Neural cell (in vitro differentiated cells): Measurements from ENCODE around the gene LRRC10B. TPM values are rescaled to one million over a fixed set of nuclear protein-coding genes. Genes with fewer than 3 reads are reported as not detected.

Experiments used
- H2AFZ ChIP-seq: fragments of 200-600, 300-800 bp; sonication (generic), shearing (Covaris generic); 2 replicates; pipeline ENCODE4 v1.6.0; 2014; ENCODE audit warnings: low read depth, mild to moderate bottlenecking, antibody characterized with exemption, low read length, moderate library complexity
- H3F3A ChIP-seq: fragments of 200-600 bp; shearing (Covaris generic); 2 replicates; pipeline ENCODE4 v1.6.1; 2016; ENCODE audit warnings: mild to moderate bottlenecking, moderate library complexity, mixed read lengths, antibody characterized with exemption, low read length; ENCODE audit not compliant: insufficient read depth, poor library complexity, severe bottlenecking
- H3K27ac ChIP-seq: fragments of 200-600, 300-800 bp; sonication (generic), shearing (Covaris generic); 2 replicates; pipeline ENCODE4 v1.5.1; 2014; ENCODE audit warnings: mild to moderate bottlenecking, low read length, moderate library complexity
- H3K27me3 ChIP-seq: fragments of 300-800, 200-600 bp; sonication (generic), shearing (Covaris generic); 2 replicates; pipeline ENCODE4 v1.6.0; 2014; ENCODE audit warnings: mild to moderate bottlenecking, low read depth, low read length, moderate library complexity; ENCODE audit not compliant: insufficient read depth
- H3K36me3 ChIP-seq: fragments of 300-800, 200-600 bp; sonication (generic), shearing (Covaris generic); 2 replicates; pipeline ENCODE4 v1.5.1; 2014; ENCODE audit warnings: mild to moderate bottlenecking, antibody characterized with exemption, low read length, moderate library complexity; ENCODE audit not compliant: insufficient read depth
- H3K4me2 ChIP-seq: fragments of 300-800, 200-600 bp; sonication (generic), shearing (Covaris generic); 2 replicates; pipeline ENCODE4 v1.6.0; 2014; ENCODE audit warnings: mild to moderate bottlenecking, low read length
- H3K4me3 ChIP-seq: fragments of 300-800, 200-600 bp; sonication (generic), shearing (Covaris generic); 2 replicates; pipeline ENCODE4 v1.5.1; 2014; ENCODE audit warnings: mild to moderate bottlenecking, low read length, moderate library complexity
- H3K79me2 ChIP-seq: fragments of 200-600 bp; shearing (Covaris generic); replicated peaks from 2 replicates; pipeline ENCODE4 v1.6.0; 2014; ENCODE audit warnings: mild to moderate bottlenecking, low read length, moderate library complexity; ENCODE audit not compliant: insufficient read depth
- H3K9ac ChIP-seq: fragments of 300-800, 200-600 bp; sonication (generic), shearing (Covaris generic); 2 replicates; pipeline ENCODE4 v1.6.1; 2016; ENCODE audit warnings: mild to moderate bottlenecking, low read length, mixed read lengths
- H3K9me2 ChIP-seq: fragments of 200-600 bp; shearing (Covaris generic); 2 replicates; pipeline ENCODE4 v1.6.1; 2016; ENCODE audit warnings: mild to moderate bottlenecking, low read length, mixed read lengths; ENCODE audit not compliant: insufficient read depth
- H3K9me3 ChIP-seq: fragments of 200-600, 300-800 bp; sonication (generic), shearing (Covaris generic); 2 replicates; pipeline ENCODE4 v1.6.1; 2016; ENCODE audit warnings: mild to moderate bottlenecking, mixed run types, low read length, moderate library complexity, mixed read lengths
- H4K20me1 ChIP-seq: fragments of 200-600 bp; shearing (Covaris generic); 2 replicates; pipeline ENCODE4 v1.6.1; 2016; ENCODE audit warnings: mild to moderate bottlenecking, mixed run types; ENCODE audit not compliant: insufficient read depth
- EP300 ChIP-seq: fragments of 450-650 bp; conservative IDR thresholded peaks from 2 replicates; pipeline ENCODE4 v1.6.1; 2014; ENCODE audit warnings: antibody characterized with exemption, mild to moderate bottlenecking, moderate library complexity; ENCODE audit not compliant: poor library complexity, severe bottlenecking
- EZH2 ChIP-seq: fragments of 200-600, 300-800 bp; shearing (Covaris generic), sonication (generic); IDR thresholded peaks from 2 replicates; pipeline ENCODE4 v1.6.1; 2014; ENCODE audit warnings: antibody characterized with exemption, low read length, borderline replicate concordance, mild to moderate bottlenecking; ENCODE audit not compliant: insufficient read depth, poor library complexity, severe bottlenecking
- MXI1 ChIP-seq: fragments of 450-650 bp; conservative IDR thresholded peaks from 2 replicates; pipeline ENCODE4 v1.6.1; 2014; ENCODE audit warnings: antibody characterized with exemption, mild to moderate bottlenecking; ENCODE audit not compliant: poor library complexity, severe bottlenecking
- POLR2AphosphoS5 ChIP-seq: IDR thresholded peaks from 2 replicates; pipeline ENCODE4 v1.6.1; 2012
- RAD21 ChIP-seq: fragments of 450-650 bp; conservative IDR thresholded peaks from 2 replicates; pipeline ENCODE4 v1.6.1; 2014; ENCODE audit warnings: antibody characterized with exemption, mild to moderate bottlenecking, moderate library complexity
- SMC3 ChIP-seq: fragments of 450-650 bp; conservative IDR thresholded peaks from 2 replicates; pipeline ENCODE4 v1.6.1; 2014; ENCODE audit warnings: antibody characterized with exemption, mild to moderate bottlenecking, moderate library complexity; ENCODE audit not compliant: poor library complexity
- TAF1 ChIP-seq: IDR thresholded peaks from 2 replicates; pipeline ENCODE4 v1.6.1; 2012; ENCODE audit warnings: low read depth
- polyA plus RNA-seq: library from polyadenylated mRNA; depleted of rRNA; stranded (reverse); fragments of >200 nt; gene quantifications from 2 replicates; pipeline ENCODE4 v1.2.3, GENCODE V29; 2014
- TF ChIP-seq, protein P1 (sequence below): fragments of 450-650 bp; IDR thresholded peaks from 2 replicates; pipeline ENCODE4 v1.5.1; 2014; ENCODE audit warnings: antibody characterized with exemption, mild to moderate bottlenecking, moderate library complexity; ENCODE audit not compliant: poor library complexity, severe bottlenecking
- TF ChIP-seq, protein P2 (sequence below): IDR thresholded peaks from 2 replicates; pipeline ENCODE4 v1.6.1; 2012; ENCODE audit warnings: borderline replicate concordance

Gene LRRC10B
- polyA plus RNA-seq, 1 donor from 2014 or later, result 12.4 TPM

DNA sequence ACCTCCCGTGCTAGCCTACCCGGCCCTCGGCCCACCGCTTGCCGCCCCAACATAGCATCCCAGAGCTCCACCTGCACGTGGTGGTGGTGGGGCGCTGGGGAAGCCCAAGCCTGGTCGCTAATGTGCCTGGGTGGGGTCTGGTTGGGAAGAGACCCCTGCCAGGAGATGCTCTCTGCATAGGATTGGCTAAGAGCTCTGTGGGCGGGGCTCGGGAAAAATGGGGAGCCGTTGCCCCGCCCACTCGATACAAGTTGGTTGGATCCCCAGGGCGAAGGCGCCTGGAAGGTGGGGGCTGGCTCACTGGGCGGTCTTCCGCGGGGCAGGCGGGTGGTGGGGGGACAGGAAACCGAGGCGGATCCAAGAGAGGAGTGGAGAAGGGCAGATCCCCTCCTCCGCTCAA, 7.6 kb downstream of the LRRC10B start:
- no peak overlapping the region for H3K4me3 ChIP-seq
- no peaks in the 10 kb centered on the region for H3K27me3 ChIP-seq
- no peaks in the 10 kb centered on the region for H3F3A ChIP-seq
- no peaks in the 10 kb centered on the region for H4K20me1 ChIP-seq
- TF ChIP-seq, protein P1, sequence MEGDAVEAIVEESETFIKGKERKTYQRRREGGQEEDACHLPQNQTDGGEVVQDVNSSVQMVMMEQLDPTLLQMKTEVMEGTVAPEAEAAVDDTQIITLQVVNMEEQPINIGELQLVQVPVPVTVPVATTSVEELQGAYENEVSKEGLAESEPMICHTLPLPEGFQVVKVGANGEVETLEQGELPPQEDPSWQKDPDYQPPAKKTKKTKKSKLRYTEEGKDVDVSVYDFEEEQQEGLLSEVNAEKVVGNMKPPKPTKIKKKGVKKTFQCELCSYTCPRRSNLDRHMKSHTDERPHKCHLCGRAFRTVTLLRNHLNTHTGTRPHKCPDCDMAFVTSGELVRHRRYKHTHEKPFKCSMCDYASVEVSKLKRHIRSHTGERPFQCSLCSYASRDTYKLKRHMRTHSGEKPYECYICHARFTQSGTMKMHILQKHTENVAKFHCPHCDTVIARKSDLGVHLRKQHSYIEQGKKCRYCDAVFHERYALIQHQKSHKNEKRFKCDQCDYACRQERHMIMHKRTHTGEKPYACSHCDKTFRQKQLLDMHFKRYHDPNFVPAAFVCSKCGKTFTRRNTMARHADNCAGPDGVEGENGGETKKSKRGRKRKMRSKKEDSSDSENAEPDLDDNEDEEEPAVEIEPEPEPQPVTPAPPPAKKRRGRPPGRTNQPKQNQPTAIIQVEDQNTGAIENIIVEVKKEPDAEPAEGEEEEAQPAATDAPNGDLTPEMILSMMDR, result no peak
- TF ChIP-seq EP300, result no peak
- TF ChIP-seq POLR2AphosphoS5, result no peak
- TF ChIP-seq SMC3, result no peak
- no peak for TF ChIP-seq TAF1
- no peaks in the 10 kb centered on the region for H3K9me3 ChIP-seq
- no peak overlapping the region for H2AFZ ChIP-seq
- H3K4me2 ChIP-seq, result no peak overlapping the region
- H3K9ac ChIP-seq, result no peak overlapping the region
- H3K27ac ChIP-seq, result no peak overlapping the region
- H3K36me3 ChIP-seq, result no peaks in the 10 kb centered on the region
- no peaks in the 10 kb centered on the region for H3K79me2 ChIP-seq
- no peaks in the 10 kb centered on the region for H3K9me2 ChIP-seq

DNA sequence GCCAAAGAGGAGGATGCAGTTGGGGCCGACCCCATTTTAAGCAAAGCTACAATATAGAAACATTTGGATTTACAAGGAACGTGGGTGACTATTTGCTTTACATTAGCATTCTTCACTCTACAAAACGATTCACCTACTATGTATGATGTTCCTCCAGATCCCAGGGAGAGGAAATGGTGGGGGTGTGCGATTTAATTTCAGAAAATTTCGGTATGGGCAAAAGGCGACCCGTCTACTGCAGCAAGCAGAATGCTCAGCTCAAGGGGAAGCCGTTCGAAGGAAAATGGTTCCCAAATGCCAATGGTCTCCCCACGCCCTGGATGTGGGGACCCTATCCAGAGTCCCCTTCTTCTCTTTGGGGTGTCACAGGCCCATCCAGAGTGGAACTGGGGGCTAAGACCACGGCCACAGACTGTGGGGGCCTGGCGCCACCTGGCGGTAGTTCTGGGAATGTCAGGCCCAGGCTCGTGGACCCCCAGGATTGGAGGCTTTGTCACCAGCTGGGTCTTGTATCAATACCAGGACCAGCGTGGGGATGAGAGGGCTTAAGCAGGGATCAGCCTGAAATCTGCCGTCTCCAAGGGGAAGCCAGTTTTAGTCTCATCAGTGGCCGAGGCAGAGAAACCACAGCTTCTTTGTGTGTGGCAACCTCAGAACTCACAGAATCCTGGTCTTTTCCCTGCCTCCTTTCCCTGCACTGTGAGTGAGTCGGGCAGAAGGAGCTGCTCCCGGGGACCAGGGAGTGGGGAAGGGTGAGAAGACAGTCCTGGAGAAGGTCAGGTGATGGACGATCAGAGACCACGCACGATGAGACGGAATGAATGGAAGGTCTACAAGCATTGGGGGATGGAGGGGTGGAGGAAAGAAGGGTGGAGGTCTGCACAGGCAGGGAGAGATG, 8.4 kb downstream of the LRRC10B start:
- Histone ChIP-seq H3K36me3 (no peaks in the 10 kb centered on the region), H2AFZ (peak overlapping the region; percentile 7), H3K9ac (peak overlapping the region; percentile 14), H3K4me3 (no peak overlapping the region), H3K9me2 (no peaks in the 10 kb centered on the region), H3K9me3 (no peaks in the 10 kb centered on the region), H3K79me2 (no peaks in the 10 kb centered on the region), H3K4me2 (no peak overlapping the region), H3K27ac (no peak overlapping the region), H4K20me1 (no peaks in the 10 kb centered on the region), H3K27me3 (no peaks in the 10 kb centered on the region), H3F3A (no peaks in the 10 kb centered on the region)
- TF ChIP-seq SMC3 (peak; percentile 99), EP300 (no peak), RAD21 (peak; percentile 97)
- TF ChIP-seq, protein P1, result peak; percentile 99

DNA sequence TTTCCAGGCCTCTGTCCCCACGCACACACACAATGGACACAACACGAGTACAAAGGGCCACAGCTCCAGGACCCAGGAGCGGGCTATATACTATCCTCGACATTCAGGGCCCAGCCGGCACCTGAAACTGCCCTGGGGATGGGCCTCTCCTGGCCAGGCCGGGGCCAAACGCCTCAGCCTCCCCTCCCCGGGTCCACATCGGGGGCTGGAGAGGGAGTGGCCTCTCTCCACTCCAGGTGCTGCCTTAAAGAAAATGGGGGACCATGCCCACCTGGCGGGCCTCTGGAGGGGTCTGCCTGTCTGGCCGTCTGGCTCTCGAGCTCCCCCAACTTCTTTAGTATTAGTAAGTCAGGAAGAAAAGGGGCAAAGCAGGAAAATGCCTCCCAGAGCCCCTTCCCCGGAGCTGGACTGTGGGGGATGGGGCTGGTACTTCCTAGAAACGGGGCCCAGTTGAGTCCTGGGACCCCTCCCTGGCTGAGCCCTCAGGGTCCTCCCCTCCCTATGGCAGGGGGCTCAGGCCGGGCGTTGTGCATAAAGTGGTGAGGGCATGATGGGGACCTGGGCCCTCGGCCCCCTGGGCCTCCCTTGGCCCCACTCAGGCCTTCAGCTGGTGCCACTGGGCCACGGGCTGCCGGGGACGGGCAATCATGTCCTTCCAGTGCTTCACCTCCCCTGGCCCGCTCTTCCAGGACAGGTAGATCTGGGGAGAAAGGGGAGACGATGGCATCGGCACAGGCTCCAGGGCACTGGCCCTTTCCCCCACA, 9.7 kb downstream of the LRRC10B start:
- Histone ChIP-seq H3K27ac (no peak overlapping the region), H2AFZ (no peak overlapping the region), H3K4me2 (no peak overlapping the region), H3K9me2 (no peaks in the 10 kb centered on the region), H3K4me3 (no peak overlapping the region), H3K9ac (no peak overlapping the region), H3K9me3 (no peaks in the 10 kb centered on the region), H4K20me1 (no peaks in the 10 kb centered on the region), H3K27me3 (no peaks in the 10 kb centered on the region), H3F3A (no peaks in the 10 kb centered on the region), H3K79me2 (no peaks in the 10 kb centered on the region), H3K36me3 (no peaks in the 10 kb centered on the region)
- TF ChIP-seq RAD21 (no peak), TAF1 (no peak), MXI1 (no peak), POLR2AphosphoS5 (no peak), SMC3 (no peak), EZH2 (no peak), EP300 (no peak)
- TF ChIP-seq, protein P1, result no peak
- TF ChIP-seq, protein P2, sequence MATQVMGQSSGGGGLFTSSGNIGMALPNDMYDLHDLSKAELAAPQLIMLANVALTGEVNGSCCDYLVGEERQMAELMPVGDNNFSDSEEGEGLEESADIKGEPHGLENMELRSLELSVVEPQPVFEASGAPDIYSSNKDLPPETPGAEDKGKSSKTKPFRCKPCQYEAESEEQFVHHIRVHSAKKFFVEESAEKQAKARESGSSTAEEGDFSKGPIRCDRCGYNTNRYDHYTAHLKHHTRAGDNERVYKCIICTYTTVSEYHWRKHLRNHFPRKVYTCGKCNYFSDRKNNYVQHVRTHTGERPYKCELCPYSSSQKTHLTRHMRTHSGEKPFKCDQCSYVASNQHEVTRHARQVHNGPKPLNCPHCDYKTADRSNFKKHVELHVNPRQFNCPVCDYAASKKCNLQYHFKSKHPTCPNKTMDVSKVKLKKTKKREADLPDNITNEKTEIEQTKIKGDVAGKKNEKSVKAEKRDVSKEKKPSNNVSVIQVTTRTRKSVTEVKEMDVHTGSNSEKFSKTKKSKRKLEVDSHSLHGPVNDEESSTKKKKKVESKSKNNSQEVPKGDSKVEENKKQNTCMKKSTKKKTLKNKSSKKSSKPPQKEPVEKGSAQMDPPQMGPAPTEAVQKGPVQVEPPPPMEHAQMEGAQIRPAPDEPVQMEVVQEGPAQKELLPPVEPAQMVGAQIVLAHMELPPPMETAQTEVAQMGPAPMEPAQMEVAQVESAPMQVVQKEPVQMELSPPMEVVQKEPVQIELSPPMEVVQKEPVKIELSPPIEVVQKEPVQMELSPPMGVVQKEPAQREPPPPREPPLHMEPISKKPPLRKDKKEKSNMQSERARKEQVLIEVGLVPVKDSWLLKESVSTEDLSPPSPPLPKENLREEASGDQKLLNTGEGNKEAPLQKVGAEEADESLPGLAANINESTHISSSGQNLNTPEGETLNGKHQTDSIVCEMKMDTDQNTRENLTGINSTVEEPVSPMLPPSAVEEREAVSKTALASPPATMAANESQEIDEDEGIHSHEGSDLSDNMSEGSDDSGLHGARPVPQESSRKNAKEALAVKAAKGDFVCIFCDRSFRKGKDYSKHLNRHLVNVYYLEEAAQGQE, result no peak
